ENCODE data around the gene COL4A2. TPM values are rescaled to one million over a fixed set of nuclear protein-coding genes. Genes with fewer than 3 reads are reported as not detected.
A peak's percentile ranks its signal among the peaks of the same experiment; 100 is the strongest.

The COL4A2 gene
- total RNA-seq, 2 donors from 2014 or later, result 999 to 1,135 TPM

DNA sequence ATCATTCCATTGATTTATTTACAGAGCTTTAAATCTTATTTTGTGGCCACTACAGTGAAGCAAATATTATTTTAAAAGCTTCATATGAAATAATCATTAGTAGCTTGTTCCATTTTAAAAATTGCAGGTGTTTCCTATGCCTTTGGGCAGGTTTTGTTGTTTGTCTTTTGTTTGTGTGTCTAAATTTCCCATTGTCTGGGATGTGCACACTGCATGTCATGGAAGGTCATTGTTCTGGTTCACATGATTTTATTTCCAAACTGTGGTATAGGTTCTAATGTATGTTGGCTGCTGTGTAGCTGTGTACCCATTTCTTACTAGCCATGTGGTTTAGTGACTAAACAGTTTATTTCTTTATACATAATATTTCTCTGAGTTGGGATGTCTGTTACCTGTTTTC is 65.6 kb downstream of the COL4A2 start:
- Histone ChIP-seq H3K27ac (peak overlapping the region; percentile 78), H3K9me3 (no peaks in the 10 kb centered on the region), H3K27me3 (replicated peaks; ENCODE audit: insufficient read depth) (no peaks in the 10 kb centered on the region), H3K36me3 (no peaks in the 10 kb centered on the region), H3K4me3 (no peak overlapping the region), H3K4me1 (ENCODE audit: control insufficient read depth in 1 of 2, low read depth in 2 of 2) (peaks cover 42 to 89% of the 10 kb centered on the region in 2 donors)
- no peak for DNase-seq (ENCODE audit: low spot score)
- TF ChIP-seq CTCF (IDR thresholded peaks at IDR 0.05), result no peak
- ATAC-seq (ENCODE audit: insufficient number of reproducible peaks, low FRiP score, low read depth), result no peak

GRCh38 chr13:110373617-110374016 is 66.5 kb downstream of the COL4A2 start:
- no peaks in the 10 kb centered on the region for H3K27me3 ChIP-seq (replicated peaks; ENCODE audit: insufficient read depth)

DNA sequence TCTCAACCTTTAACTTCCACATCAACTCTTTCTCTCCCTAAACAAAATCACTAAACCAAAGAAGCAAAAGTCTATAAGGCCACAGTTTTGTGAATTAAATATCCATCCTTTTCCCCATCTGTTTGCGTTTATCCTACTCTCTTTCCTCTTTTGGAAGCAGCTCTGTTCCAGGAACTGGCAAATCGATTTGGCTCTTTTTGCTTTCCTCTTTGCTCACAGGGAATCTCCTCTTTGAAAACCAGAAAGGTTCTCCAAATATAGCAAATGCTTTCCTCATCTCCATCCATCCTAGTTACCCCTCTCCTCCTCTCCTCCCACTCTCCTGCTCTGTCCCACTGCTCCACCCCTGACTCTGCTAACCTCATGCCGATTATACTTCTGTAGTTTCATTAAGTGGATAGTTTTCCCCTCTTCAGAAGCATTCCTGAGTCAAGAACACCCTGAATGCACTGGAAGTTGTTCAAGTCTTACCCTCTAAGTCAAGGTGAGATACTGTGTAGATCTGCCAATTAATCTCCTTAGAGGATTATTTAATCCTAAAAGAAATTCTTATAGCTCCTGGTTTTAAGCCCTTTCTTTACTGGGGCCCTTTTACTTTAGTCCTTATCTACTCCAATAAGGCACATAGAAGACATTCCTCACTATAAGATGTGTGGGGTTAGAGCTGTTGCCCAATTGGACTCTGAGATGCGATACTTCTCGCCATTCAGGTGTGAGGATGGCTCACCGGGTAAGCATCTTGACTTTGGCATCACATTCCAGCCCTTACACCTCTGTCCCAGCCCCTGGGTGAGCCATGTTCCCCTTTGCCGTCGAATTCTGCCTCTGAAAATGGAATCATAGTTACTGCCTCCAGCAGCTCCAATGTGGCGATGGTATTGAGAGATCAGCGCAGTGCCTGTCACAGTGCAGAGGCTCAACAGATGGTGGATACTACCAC is 67.6 kb downstream of the COL4A2 start:
- Histone ChIP-seq H3K9me3 (no peaks in the 10 kb centered on the region), H3K27me3 (replicated peaks; ENCODE audit: insufficient read depth) (no peaks in the 10 kb centered on the region), H3K27ac (peak overlapping the region; percentile 78), H3K4me1 (ENCODE audit: control insufficient read depth in 1 of 2, low read depth in 2 of 2) (peaks cover 51 to 97% of the 10 kb centered on the region in 2 donors), H3K36me3 (no peaks in the 10 kb centered on the region), H3K4me3 (no peak overlapping the region)
- no peak for ATAC-seq (ENCODE audit: insufficient number of reproducible peaks, low FRiP score, low read depth)
- TF ChIP-seq CTCF (IDR thresholded peaks at IDR 0.05), result no peak
- DNase-seq (ENCODE audit: low spot score), result no peak

More at GRCh38 chr13:110373617-110374016, 66.5 kb downstream of the COL4A2 start:
- no peaks in the 10 kb centered on the region for H3K36me3 ChIP-seq
- H3K9me3 ChIP-seq, result no peaks in the 10 kb centered on the region
- no peak overlapping the region for H3K4me3 ChIP-seq
- peaks cover 43 to 89% of the 10 kb centered on the region in 2 donors for H3K4me1 ChIP-seq (ENCODE audit: control insufficient read depth in 1 of 2, low read depth in 2 of 2)
- DNase-seq (ENCODE audit: low spot score), result no peak
- peak overlapping the region; percentile 78 for H3K27ac ChIP-seq
- ATAC-seq (ENCODE audit: insufficient number of reproducible peaks, low FRiP score, low read depth), result no peak
- no peak for TF ChIP-seq CTCF (IDR thresholded peaks at IDR 0.05)

DNA sequence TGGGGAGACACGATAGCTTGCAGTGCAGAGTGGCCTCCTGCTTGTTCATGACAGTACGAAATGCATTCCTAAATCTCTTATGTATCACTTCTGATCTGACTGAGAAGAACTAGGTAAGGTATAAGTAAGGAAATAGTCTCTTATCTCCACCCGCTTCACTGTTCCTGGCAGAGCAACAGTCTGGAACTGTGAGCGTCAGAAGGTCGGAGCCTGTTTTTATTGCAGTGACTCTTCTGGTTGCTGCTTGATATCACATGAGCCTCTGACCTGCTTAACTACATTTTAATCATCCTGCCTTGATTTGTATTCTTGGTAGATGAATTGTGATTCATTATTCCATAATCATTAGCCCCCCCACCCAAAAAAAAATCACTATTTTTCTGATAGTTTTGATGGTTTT is 69.0 kb downstream of the COL4A2 start:
- Histone ChIP-seq H3K36me3 (no peaks in the 10 kb centered on the region), H3K27ac (peak overlapping the region; percentile 78), H3K4me1 (ENCODE audit: control insufficient read depth in 1 of 2, low read depth in 2 of 2) (peaks cover 53 to 100% of the 10 kb centered on the region in 2 donors), H3K9me3 (no peaks in the 10 kb centered on the region), H3K27me3 (replicated peaks; ENCODE audit: insufficient read depth) (no peaks in the 10 kb centered on the region), H3K4me3 (no peak overlapping the region)
- ATAC-seq (ENCODE audit: insufficient number of reproducible peaks, low FRiP score, low read depth) (no peak), DNase-seq (ENCODE audit: low spot score) (no peak)
- TF ChIP-seq CTCF (IDR thresholded peaks at IDR 0.05), result no peak

DNA sequence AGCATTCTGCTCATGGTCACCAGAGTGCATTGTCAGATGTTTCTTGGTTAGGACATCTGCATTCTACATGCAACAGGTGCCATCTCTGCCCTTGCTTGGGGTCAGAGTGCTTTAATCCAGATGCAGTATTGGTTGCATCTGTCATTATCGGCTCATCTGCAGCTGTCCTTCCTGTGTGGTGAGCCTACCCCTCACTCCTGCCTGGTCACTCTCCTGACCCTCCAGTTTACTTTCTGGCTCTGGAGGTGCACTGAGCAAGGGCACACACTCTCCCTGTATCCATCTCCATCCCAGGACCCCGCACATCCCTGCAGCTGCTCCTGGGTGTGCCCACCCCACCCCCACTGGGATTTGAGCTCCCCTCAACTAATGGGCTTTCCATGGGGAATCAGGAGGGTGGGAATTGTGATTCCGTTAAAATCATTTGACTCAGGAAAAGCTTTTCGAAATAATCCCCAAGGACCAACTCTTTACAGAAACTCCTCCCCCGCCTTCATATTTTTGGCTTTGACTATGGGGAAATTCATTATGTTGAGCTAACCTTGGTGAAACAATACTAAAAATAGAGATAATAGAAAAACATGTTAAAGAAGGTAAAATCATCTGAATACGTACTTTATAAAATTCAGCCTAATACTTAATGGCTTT is 70.2 kb downstream of the COL4A2 start:
- H3K4me1 ChIP-seq (ENCODE audit: control insufficient read depth in 1 of 2, low read depth in 2 of 2), result peaks cover 49 to 94% of the 10 kb centered on the region in 2 donors
- DNase-seq (ENCODE audit: low spot score) (no peak), ATAC-seq (ENCODE audit: insufficient number of reproducible peaks, low FRiP score, low read depth) (peak; percentile 37)
- TF ChIP-seq CTCF (IDR thresholded peaks at IDR 0.05), result no peak
- H3K27me3 ChIP-seq (replicated peaks; ENCODE audit: insufficient read depth), result no peaks in the 10 kb centered on the region
- peak overlapping the region; percentile 17 for H3K4me3 ChIP-seq
- H3K27ac ChIP-seq, result peak overlapping the region; percentile 78
- no peaks in the 10 kb centered on the region for H3K9me3 ChIP-seq
- H3K36me3 ChIP-seq, result no peaks in the 10 kb centered on the region
